IMR-90 (cell line): ENCODE data around the gene SRGAP2C. TPM values are rescaled to one million over a fixed set of nuclear protein-coding genes. Genes with fewer than 3 reads are reported as not detected.
"Not testable (repeated sequence)": the region's sequence is repeated elsewhere in the genome, so short reads cannot be mapped to it uniquely, and the experiment has no call there.

Experiments
- ATAC-seq: fragments of 200-7000 bp; cut with Tn5 transposase; 2 replicates; pipeline ENCODE4 v1.9.1; 2020; ENCODE audit warnings: low read depth, mild to moderate bottlenecking, moderate library complexity
- BruUV-seq: library from RNA; stranded (reverse); fragments of 400-500 nt; replicated peaks from 2 replicates; lab custom pipeline; 2021; lab: Mats Ljungman, UMichigan
- CTCF ChIA-PET: fragments of 300-600 bp; formaldehyde crosslinking; extraction: SDS; loops from one replicate; lab custom pipeline; 2021; ENCODE audit warnings: antibody characterized with exemption; lab: Yijun Ruan, JAX
- POLR2A ChIA-PET: fragments of 300-600 bp; sonication (Branson Sonifier 250); formaldehyde crosslinking; loops from one replicate; lab custom pipeline; 2022; ENCODE audit warnings: antibody characterized with exemption; ENCODE audit not compliant: unreplicated experiment; lab: Charles Lee
- DNase-seq: peaks from one replicate; pipeline ENCODE4 v3.0.0; 2013
- H2AFZ ChIP-seq: replicated peaks from 2 replicates; pipeline ENCODE3; 2013; ENCODE audit warnings: low read length, mild to moderate bottlenecking; ENCODE audit not compliant: poor library complexity
- H2AK5ac ChIP-seq: 2 replicates; pipeline ENCODE4 v1.6.1; 2013; ENCODE audit warnings: low read depth, low read length, inconsistent platforms
- H2AK9ac ChIP-seq: replicated peaks from 2 replicates; pipeline ENCODE3; 2013; ENCODE audit warnings: mild to moderate bottlenecking, low read depth, low read length, moderate library complexity; ENCODE audit not compliant: poor library complexity
- H2BK120ac ChIP-seq: 2 replicates; pipeline ENCODE4 v1.6.1; 2013; ENCODE audit warnings: low read depth, low read length, inconsistent platforms
- H2BK15ac ChIP-seq: 3 replicates; pipeline ENCODE4 v1.6.1; 2013; ENCODE audit warnings: low read depth, low read length, inconsistent platforms
- H2BK20ac ChIP-seq: 2 replicates; pipeline ENCODE4 v1.6.1; 2013; ENCODE audit warnings: low read depth, mild to moderate bottlenecking, inconsistent platforms, low read length, moderate library complexity
- H2BK5ac ChIP-seq: 2 replicates; pipeline ENCODE4 v1.6.1; 2013; ENCODE audit warnings: mild to moderate bottlenecking, low read depth, low read length, inconsistent platforms; ENCODE audit not compliant: poor library complexity, severe bottlenecking
- H3K14ac ChIP-seq: replicated peaks from 2 replicates; pipeline ENCODE4 v1.6.1; 2013; ENCODE audit warnings: low read depth, low read length, inconsistent platforms
- H3K18ac ChIP-seq: 2 replicates; pipeline ENCODE4 v1.6.1; 2013; ENCODE audit warnings: low read depth, low read length, control low read depth
- H3K23ac ChIP-seq: 2 replicates; pipeline ENCODE4 v1.6.1; 2013; ENCODE audit warnings: low read depth, low read length, inconsistent platforms
- H3K27ac ChIP-seq: 2 replicates; pipeline ENCODE4 v1.5.1; 2013; ENCODE audit warnings: mild to moderate bottlenecking, control low read depth, low read length; ENCODE audit not compliant: insufficient read depth
- H3K27me3 ChIP-seq: 2 replicates; pipeline ENCODE4 v1.6.1; 2013; ENCODE audit warnings: low read length; ENCODE audit not compliant: control insufficient read depth, insufficient read depth
- H3K36me3 ChIP-seq: 2 replicates; pipeline ENCODE4 v1.6.1; 2013; ENCODE audit warnings: low read length, mixed read lengths; ENCODE audit not compliant: control insufficient read depth, insufficient read depth
- H3K4ac ChIP-seq: 2 replicates; pipeline ENCODE4 v1.6.1; 2013; ENCODE audit warnings: low read depth, low read length, inconsistent platforms
- H3K4me1 ChIP-seq: 2 replicates; pipeline ENCODE4 v1.6.1; 2013; ENCODE audit warnings: low read length, mixed read lengths; ENCODE audit not compliant: control insufficient read depth, insufficient read depth
- H3K4me2 ChIP-seq: 2 replicates; pipeline ENCODE4 v1.6.1; 2013; ENCODE audit warnings: low read depth, mild to moderate bottlenecking, control low read depth, low read length, moderate library complexity
- H3K4me3 ChIP-seq: 2 replicates; pipeline ENCODE4 v1.5.1; 2013; ENCODE audit warnings: low read depth, mild to moderate bottlenecking, control low read depth, low read length, moderate library complexity; ENCODE audit not compliant: insufficient read depth
- H3K56ac ChIP-seq: 2 replicates; pipeline ENCODE4 v1.6.1; 2013; ENCODE audit warnings: low read length, inconsistent platforms; ENCODE audit not compliant: insufficient read depth; ENCODE audit errors: extremely low read depth
- H3K79me1 ChIP-seq, 2 experiments: 2 replicates each; pipeline ENCODE4 v1.6.1; 2013; ENCODE audit warnings: low read length in 2 of 2, inconsistent platforms in 1 of 2, low read depth in 1 of 2
- H3K9ac ChIP-seq: 2 replicates; pipeline ENCODE4 v1.6.1; 2013; ENCODE audit warnings: low read depth, low read length, control low read depth
- H3K9me1 ChIP-seq: 2 replicates; pipeline ENCODE4 v1.6.1; 2013; ENCODE audit warnings: low read length, inconsistent platforms; ENCODE audit not compliant: insufficient read depth
- H3K9me3 ChIP-seq: 2 replicates; pipeline ENCODE4 v1.6.1; 2013; ENCODE audit warnings: low read length; ENCODE audit not compliant: control insufficient read depth, insufficient read depth
- H4K20me1 ChIP-seq: 2 replicates; pipeline ENCODE4 v1.6.1; 2013; ENCODE audit warnings: low read length, inconsistent platforms; ENCODE audit not compliant: insufficient read depth
- H4K5ac ChIP-seq: 2 replicates; pipeline ENCODE4 v1.6.1; 2013; ENCODE audit warnings: mild to moderate bottlenecking, low read depth, low read length, control low read depth
- H4K8ac ChIP-seq, 2 experiments: 2 replicates each; pipeline ENCODE4 v1.6.1; 2013; ENCODE audit warnings: low read depth in 2 of 2, low read length in 2 of 2, control low read depth in 1 of 2, inconsistent platforms in 1 of 2
- H4K91ac ChIP-seq: 2 replicates; pipeline ENCODE4 v1.6.1; 2013; ENCODE audit warnings: low read depth, low read length, inconsistent platforms; ENCODE audit not compliant: insufficient read depth
- WGBS, 2 experiments: methylation state at CpG; one replicate each; pipeline versions ENCODE4 v1.1.5 to v1.1.7; 2013; ENCODE audit warnings: missing lambda C conversion rate in 2 of 2; ENCODE audit not compliant: insufficient read length in 1 of 2; ENCODE audit errors: extremely low coverage in 2 of 2; 5-methylcytosine and 5-hydroxymethylcytosine counted together
- dilution Hi-C: fragments of 300-500 bp; cut with HindIII; formaldehyde crosslinking; loops from one replicate; pipeline ENCODE4 v1.14.3; 2018; ENCODE audit warnings: low sequenced_read_pairs; ENCODE audit not compliant: unreplicated experiment
- in situ Hi-C: fragments of 300-500 bp; cut with MboI; formaldehyde crosslinking; loops from 3 replicates; pipeline ENCODE4 v1.14.3; 2019; ENCODE audit warnings: low sequenced_read_pairs, inconsistent platforms, mixed read lengths
- intact Hi-C: fragments of 100-400 bp; cut with micrococcal nuclease; formaldehyde crosslinking; loops from 2 replicates; pipeline ENCODE4 v1.10.0; 2022
- polyA plus RNA-seq, 3 experiments: library from polyadenylated mRNA; depleted of rRNA; stranded (reverse); fragments of >200 nt; gene quantifications; 2 replicates each; pipeline ENCODE4 v1.2.3, GENCODE V29; 2012; ENCODE audit warnings: low replicate concordance in 1 of 3
- total RNA-seq: library from RNA; depleted of rRNA; stranded (reverse); fragments of >200 nt; gene quantifications from 2 replicates; pipeline ENCODE4 v1.2.3, GENCODE V29; 2012

Gene SRGAP2C
- total and polyA plus RNA-seq, 2 of the 4 experiments (the other 2 are of a cell fraction): 5.6 to 12.7 TPM

GRCh38 chr1:121232445-121233125, 47.8 kb downstream of the SRGAP2C start:
- H3K9ac ChIP-seq, H3K23ac ChIP-seq, H2AK9ac ChIP-seq, POLR2A ChIA-PET, H4K8ac ChIP-seq, H4K5ac ChIP-seq, H2BK20ac ChIP-seq, H3K36me3 ChIP-seq, H3K4me1 ChIP-seq, H3K4me2 ChIP-seq, H2AK5ac ChIP-seq, H4K20me1 ChIP-seq, dilution Hi-C loops, H2AFZ ChIP-seq, CTCF ChIA-PET, intact Hi-C loops, H3K27ac ChIP-seq, H2BK120ac ChIP-seq, BruUV-seq, H3K56ac ChIP-seq, H3K79me1 ChIP-seq, H2BK15ac ChIP-seq, H3K9me3 ChIP-seq, DNase-seq, H3K9me1 ChIP-seq, H3K27me3 ChIP-seq, H3K4me3 ChIP-seq, H3K4ac ChIP-seq, H3K14ac ChIP-seq, H4K91ac ChIP-seq, H3K18ac ChIP-seq, H2BK5ac ChIP-seq, in situ Hi-C loops: not testable (repeated sequence)
- ATAC-seq: peak; percentile 25; the same call in 1 of the 2 replicates
- no CpG with 5 or more reads among the region's 4 CpGs for WGBS, 2 experiments

- H3K23ac ChIP-seq, H3K56ac ChIP-seq, CTCF ChIA-PET, H3K18ac ChIP-seq, H3K27ac ChIP-seq, dilution Hi-C loops, H3K4ac ChIP-seq, H2BK120ac ChIP-seq, H4K91ac ChIP-seq, H2BK20ac ChIP-seq, H2AK9ac ChIP-seq, in situ Hi-C loops, H3K27me3 ChIP-seq, H4K8ac ChIP-seq, H3K4me1 ChIP-seq, intact Hi-C loops, POLR2A ChIA-PET, H4K20me1 ChIP-seq, H2AK5ac ChIP-seq, H3K4me3 ChIP-seq, H3K9ac ChIP-seq, H4K5ac ChIP-seq, H2BK5ac ChIP-seq, H3K14ac ChIP-seq, H3K36me3 ChIP-seq, H2BK15ac ChIP-seq, BruUV-seq, H2AFZ ChIP-seq, H3K9me1 ChIP-seq, H3K9me3 ChIP-seq, DNase-seq, H3K79me1 ChIP-seq: not testable (repeated sequence)
- H3K4me2 ChIP-seq: peak overlapping the region; percentile 72; the same call in 1 of the 2 replicates
- WGBS, 2 experiments: no CpG with 5 or more reads among the region's 6 CpGs
- ATAC-seq: peak; percentile 81
Measured at GRCh38 chr1:121234090-121234759, 49.5 kb downstream of the SRGAP2C start.
